Amniotic epithelial cell (primary cell): ENCODE results near the gene SH2B3.
"Not testable (repeated sequence)": the region's sequence is repeated elsewhere in the genome, so short reads cannot be mapped to it uniquely, and the experiment has no call there.

ENCODE experiments used
- DNase-seq: peaks from one replicate; pipeline ENCODE4 v3.0.0-alpha.2; 2010; ENCODE audit warnings: low read depth

SH2B3 gene

GRCh38 chr12:111387747-111388323, 17.9 kb upstream of the SH2B3 start:
- DNase-seq, result no peak

GRCh38 chr12:111389635-111390034, 16.1 kb upstream of the SH2B3 start:
- no peak for DNase-seq

- no peak for DNase-seq
Observed at GRCh38 chr12:111390910-111391309, 14.8 kb upstream of the SH2B3 start.

- peak; percentile 61 for DNase-seq
Observed at GRCh38 chr12:111393700-111394300, 11.9 kb upstream of the SH2B3 start.

GRCh38 chr12:111394480-111394879, 11.2 kb upstream of the SH2B3 start:
- no peak for DNase-seq

DNA sequence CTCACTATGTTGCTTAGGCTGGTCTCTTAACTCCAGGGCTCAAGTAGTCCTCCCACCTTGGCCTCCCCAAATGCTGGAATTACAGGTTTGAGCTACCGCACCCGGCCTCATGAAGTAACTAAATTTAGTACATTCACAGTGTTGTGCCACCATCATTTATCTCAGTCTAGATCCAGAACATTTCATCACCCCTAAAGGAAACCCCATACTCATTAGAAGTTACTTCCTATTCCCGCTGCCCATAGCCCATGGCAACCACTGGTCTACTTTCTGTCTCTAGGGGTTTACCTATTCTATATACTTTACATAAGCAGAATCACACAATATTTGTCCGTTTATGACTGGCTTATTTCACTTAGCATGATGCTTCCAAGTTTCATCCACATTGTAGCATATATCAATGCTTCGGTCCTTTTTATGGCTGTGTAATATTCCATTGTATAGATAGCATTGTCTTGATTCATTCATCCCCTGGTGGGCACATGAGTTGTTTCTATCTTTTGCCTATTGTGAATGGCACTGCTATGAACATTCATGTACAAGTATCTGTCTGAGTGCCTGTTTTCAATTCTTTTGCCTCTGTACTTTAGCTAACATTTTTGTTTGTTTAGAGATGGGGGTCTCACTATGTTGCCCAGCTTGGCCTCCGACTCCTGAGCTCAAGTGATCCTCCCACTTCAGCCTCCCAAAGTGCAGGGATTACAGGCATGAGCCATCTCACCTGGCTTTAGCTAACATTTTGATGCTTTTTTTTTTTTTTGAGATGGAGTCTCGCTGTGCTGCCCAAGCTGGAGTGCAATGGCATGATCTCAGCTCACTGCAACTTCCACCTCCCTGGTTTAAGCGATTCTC, 10.2 kb upstream of the SH2B3 start:
- no peak for DNase-seq

DNA sequence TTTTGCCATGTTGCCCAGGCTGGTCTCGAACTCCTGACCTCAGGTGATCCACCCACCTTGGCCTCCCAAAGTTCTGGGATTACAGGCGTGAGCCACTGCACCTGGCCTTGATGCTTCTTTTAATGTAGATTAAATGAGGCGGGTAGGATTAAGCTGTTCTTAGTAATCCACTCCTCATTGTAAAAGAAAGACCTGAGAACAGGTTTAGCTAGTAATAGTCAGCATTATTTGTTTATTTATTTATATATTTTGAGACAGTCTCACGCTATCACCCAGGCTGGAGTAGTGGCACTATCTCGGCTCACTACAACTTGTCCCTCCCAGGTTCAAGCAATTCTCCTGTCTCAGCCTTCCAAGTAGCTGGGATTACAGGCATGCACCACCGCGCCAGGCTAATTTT, 9.5 kb upstream of the SH2B3 start:
- DNase-seq, result not testable (repeated sequence)

DNA sequence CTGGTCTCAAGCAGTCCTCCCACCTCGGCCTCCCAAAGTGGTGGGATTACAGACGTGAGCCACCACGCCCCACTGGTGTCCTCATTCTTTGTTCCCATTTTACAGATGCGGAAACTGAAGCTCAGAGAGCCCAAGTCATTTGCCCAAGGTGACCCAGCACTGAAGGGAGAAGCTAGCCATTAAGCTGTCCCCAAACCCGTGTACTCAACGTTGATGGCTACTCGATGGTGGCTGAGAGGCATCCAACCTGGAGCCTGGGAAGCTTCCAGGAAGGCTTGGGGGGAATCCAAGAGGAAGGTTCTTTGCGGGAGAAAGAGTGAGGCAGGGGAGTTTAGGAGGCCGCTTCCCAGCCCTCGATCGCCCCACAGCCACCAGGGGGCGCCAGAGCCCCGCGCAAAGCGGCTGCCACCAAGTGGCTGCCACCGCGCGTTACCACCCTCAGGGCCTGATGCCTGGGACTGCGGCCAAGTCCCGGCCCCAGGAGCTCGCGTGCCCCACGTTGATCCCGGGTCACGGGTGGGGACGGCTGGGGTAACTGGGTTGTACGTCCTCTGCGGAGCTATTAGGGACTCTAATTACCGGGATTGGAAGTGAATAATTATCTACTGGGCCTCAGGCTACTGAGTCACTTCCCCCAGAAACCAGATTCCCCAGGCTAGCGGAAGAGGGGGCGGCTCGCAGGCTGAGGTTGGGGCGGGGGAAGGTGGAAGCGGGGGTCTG, 8.8 kb upstream of the SH2B3 start:
- peak; percentile 55 for DNase-seq

DNA sequence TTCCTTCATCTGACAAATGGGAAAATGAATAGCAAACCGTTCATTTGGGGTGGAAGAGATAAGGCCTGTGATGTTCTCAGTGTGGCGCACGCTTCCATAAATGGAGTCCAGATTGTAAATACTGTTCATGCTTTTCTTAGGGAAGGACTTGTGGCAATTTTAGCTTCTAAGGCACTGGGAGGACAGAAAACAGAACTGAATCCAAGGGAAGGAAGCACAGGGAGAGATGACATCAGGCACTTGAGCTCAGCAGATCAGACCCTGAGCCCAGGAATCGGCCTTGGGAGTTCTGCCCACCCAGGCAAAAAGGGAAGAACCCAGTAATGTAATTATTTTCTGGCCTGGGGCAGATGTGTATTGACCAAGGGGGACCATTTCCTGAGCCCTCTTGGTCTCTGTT, 7.2 kb upstream of the SH2B3 start:
- no peak for DNase-seq

GRCh38 chr12:111399741-111400404, 5.8 kb upstream of the SH2B3 start:
- not testable (repeated sequence) for DNase-seq

GRCh38 chr12:111401167-111401605, 4.5 kb upstream of the SH2B3 start:
- no peak for DNase-seq

GRCh38 chr12:111402490-111402824, 3.3 kb upstream of the SH2B3 start:
- not testable (repeated sequence) for DNase-seq

- DNase-seq, result peak; percentile 42
Observed at GRCh38 chr12:111404362-111405148, 1.2 kb upstream of the SH2B3 start.

DNA sequence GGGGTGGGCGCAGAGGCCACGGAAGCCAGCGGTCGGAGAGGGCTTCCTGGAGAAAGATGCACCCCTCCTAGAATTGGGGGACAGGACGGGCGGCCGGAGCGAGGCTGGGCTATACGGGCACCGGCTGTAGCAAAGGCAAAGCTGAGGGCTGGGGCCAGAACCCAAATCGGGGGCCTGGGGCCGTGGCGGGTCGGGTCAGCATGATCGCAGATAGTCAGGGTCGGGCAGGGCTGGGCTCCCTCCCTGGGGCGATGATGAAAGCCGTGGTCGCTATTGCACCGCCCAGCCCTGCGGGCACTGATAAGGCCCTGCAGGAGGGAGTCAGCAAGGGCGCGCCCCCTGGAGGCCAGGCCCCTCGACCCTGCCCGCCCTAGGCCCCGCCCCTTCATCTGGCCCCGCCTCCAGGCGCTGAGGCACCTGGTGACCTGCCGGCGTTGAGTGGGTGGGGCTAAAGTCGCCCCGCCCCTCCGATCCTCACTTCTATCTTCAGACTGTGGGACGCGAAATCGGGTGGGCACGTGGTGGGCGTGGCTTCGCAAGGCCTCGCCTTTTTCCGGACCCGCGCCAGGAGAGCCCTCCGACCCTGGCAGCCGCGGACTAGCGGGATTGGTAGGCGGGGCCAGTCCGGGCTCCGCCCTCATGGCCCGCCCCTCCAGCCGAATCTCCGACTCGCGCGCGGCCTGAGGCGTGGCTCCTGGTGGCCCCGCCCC, 419 bp upstream of the SH2B3 start:
- peak; percentile 89 for DNase-seq

DNA sequence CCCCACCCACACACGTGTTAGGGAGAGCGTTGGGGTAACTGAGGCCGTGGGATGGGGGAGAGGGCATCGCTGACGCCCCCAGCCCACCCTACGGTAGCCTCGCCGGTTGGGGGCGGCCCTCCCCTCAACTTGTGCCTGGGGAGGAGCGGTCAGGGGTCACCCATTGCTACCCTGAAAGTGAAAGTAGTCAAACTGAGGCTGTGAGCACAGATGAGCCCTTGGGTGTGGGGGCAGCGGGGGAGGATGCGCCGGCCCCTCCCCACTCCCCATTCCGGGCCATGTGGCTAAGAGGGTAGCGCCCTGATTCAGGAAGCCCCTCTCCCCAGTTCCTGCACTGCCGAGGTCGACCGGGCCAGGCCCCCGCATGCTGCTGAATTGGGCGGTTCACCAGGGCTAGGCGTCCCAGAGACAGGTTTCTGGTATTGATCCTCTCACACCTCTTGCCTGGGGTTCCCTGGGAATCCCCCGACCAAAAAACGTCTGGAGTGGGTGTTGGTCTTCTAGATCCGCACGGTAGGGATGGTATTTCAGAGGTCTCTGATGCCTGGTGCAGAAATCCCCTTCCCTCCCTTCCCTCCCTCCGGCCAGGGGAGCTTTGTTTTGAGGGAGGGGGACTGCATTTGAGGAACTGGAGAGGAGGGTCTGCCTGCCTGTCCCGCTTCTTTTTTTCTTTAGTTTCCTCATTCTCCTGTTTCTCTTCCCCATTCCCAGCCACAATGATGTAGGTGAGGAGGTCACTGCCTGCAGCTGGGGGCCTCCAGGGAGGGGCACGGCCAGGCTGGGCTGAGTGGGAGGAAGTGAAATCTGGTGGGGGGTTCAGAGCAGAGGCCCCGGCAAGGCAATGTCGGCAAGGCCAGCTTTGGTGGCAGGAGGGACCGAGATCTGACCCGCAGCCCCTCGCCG, 1.0 kb downstream of the SH2B3 start:
- no peak for DNase-seq

DNA sequence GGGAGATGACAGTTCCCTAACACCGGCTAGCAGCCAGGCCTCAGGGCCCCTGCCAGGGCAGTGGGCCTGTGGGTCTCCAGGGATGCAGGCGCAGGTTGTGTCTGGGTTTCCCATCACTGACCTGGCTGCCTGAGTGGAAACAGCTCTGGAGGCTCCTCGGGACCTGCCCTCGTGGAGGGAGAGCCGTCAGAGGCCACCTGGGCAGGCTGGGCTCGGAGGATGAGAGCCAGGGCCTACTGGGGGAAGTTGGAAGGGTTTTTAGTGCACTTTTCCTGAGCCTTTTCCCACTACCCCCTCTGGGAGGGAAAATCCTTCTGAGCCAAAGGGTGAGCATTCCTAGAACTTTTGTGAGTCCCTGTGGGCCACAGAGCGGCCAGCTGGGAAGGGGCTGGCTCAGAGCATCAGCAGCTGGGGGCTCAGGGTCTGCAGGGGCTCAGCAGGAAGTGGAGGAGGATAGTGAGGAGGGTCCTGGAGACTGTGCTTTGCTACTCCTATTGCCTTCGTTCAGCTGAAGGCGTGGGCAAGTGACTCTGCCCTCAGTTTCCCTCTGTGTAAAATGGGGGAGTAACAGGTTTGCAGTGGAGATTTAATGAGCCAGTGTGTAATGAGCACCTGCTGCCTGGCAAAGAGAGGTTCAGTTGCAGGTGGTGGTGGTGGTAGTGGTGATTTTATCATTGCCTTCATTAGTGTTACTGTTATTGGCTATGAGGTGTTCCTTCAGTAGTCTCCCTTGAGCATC, 1.8 kb downstream of the SH2B3 start:
- no peak for DNase-seq

- no peak for DNase-seq
Observed at GRCh38 chr12:111408116-111408440, 2.4 kb downstream of the SH2B3 start.

DNA sequence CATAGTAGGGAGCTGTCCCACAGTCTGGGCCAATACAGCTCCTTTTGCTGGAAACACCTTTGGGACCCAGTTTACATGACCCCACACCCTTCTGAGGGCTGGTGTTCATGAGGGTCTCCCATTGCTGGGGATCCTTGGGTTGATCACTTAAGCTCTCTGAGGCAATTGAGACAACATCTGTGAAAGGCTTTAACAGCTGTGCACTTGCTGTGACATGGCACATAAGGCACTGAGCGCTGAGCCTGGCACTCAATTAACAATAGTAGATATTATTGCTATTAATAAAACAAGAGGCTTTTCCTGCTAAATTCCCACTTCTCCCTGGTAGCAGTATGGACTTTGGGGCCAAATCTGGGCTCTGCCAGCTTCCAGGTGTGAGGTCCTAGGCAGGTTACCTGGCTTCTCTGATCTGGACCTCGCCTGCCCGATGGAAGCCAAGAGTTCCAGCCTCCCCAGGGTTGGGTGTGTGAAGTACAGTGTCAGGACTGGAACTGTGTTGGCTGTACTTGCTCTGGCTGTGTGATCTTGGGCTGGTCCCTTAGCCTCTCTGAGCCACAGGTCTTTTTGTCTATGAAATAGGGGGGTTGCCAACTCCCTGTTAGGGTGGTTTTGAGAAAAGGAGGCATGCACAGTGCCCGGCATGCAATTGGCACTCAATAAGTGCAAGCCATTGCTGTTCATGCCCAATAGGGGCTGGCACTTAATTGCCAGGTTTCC, 3.1 kb downstream of the SH2B3 start:
- DNase-seq, result no peak
